Bronchial epithelial cell (primary cell): ENCODE measurements around the gene C19orf25. TPM values are rescaled to one million over a fixed set of nuclear protein-coding genes. Genes with fewer than 3 reads are reported as not detected.
A peak's percentile ranks its signal among the peaks of the same experiment; 100 is the strongest.
"Not testable (repeated sequence)": the region's sequence is repeated elsewhere in the genome, so short reads cannot be mapped to it uniquely, and the experiment has no call there.

Experiments used
- DNase-seq: peaks from one replicate; pipeline ENCODE4 v3.0.0-alpha.2; 2010; ENCODE audit warnings: low read depth
- FAIRE-seq: peaks from 2 replicates; lab custom pipeline; 2011; peaks lifted over from hg19 to GRCh38; lab: Jason Lieb, UNC
- H3K27me3 ChIP-seq: 2 replicates; pipeline ENCODE4 v1.5.1; 2011; ENCODE audit warnings: low read length; ENCODE audit not compliant: control insufficient read depth, insufficient read depth
- H3K36me3 ChIP-seq: 2 replicates; pipeline ENCODE4 v1.5.1; 2011; ENCODE audit warnings: low read length; ENCODE audit not compliant: control insufficient read depth, insufficient read depth
- H3K4me3 ChIP-seq: 2 replicates; pipeline ENCODE4 v1.5.1; 2011; ENCODE audit warnings: mild to moderate bottlenecking, low read depth, low read length, control low read depth
- total RNA-seq: library from RNA; depleted of rRNA; stranded (reverse); fragments of >200 nt; gene quantifications from 2 replicates; pipeline ENCODE4 v1.2.1, GENCODE V29; 2014
- TF ChIP-seq, protein P1 (sequence below): IDR thresholded peaks from 2 replicates; pipeline ENCODE4 v1.5.1; 2011; ENCODE audit warnings: mild to moderate bottlenecking, moderate library complexity, low read length, control low read depth, inconsistent platforms; ENCODE audit not compliant: insufficient read depth, severe bottlenecking

Gene C19orf25
- total RNA-seq, 1 donor from 2014 or later = 24.7 TPM

DNA sequence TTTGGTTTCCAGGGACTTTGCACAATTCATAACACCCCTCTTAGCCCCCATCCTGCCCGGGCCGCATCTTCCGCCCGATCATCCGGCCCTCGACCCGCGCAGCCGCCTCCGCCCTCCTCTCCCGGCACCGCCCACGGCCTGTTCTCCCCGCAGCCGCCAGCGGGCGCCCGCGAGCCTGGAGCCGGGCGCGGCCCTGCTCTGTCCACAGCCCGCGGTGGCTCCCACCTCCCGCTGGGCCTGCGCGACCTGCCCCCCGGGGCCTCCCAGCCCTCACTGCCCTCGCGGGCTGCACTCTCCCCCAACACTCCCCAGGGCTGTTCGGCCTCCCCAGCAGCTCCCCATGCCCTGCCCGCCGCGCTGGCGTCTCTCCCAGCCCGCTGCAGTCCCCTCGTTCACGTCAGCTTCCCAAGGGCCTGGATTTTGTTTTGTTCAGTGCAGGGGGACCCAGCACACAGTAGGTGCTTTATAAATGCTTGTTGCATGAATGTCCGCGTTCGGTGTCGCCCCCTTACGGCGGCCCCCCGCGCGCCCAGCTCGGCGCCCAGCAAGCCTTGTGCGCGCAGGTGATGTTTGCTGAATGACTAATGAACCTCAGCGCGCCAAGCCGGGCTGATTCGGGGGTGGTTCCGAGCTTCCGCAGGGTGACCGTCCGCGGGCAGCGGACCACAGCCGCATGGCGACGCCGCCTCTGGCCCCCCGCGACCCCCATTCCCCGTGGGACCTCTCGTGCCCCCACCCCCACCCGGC, 33.7 kb downstream of the C19orf25 start:
- DNase-seq (peak; percentile 37), FAIRE-seq (no peak)
- Histone ChIP-seq H3K4me3 (no peak overlapping the region), H3K27me3 (peaks cover 28% of the 10 kb centered on the region), H3K36me3 (peaks cover 9% of the 10 kb centered on the region)
- TF ChIP-seq, protein P1, sequence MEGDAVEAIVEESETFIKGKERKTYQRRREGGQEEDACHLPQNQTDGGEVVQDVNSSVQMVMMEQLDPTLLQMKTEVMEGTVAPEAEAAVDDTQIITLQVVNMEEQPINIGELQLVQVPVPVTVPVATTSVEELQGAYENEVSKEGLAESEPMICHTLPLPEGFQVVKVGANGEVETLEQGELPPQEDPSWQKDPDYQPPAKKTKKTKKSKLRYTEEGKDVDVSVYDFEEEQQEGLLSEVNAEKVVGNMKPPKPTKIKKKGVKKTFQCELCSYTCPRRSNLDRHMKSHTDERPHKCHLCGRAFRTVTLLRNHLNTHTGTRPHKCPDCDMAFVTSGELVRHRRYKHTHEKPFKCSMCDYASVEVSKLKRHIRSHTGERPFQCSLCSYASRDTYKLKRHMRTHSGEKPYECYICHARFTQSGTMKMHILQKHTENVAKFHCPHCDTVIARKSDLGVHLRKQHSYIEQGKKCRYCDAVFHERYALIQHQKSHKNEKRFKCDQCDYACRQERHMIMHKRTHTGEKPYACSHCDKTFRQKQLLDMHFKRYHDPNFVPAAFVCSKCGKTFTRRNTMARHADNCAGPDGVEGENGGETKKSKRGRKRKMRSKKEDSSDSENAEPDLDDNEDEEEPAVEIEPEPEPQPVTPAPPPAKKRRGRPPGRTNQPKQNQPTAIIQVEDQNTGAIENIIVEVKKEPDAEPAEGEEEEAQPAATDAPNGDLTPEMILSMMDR = peak; percentile 78

DNA sequence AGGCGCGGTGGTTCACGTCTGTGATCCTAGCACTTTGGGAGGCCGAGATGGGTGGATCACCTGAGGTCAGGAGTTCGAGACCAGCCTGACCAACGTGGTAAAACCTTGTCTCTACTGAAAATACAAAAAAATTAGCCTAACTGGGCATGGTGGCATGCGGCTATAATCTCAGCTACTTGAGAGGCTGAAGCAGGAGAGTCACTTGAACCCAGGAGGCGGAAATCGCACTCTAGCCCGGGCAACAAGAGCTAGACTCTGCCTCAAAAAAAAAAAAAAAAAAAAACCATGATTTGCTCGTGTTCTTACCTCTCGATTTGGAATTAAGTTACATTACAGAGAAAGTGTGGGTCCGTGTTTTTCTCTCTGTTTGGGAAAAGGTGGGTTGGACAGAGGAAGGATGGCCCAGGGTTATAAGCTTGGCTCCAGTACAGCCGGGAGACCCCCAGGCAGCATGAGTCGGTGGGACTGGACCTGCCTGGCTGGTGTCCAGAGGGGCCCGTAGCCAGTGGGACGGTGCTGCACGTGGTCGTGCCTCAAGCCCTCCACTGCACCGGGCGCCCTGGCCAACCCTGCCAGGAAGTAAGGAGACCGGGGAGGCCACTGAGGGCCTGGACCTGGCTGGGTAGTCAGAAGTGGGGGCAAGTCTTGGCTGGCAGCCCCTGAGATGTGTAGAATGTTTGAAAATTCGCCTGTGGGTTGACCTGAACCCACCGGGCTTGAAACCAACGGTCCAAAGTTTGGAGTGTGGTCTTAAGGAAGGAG, 37.2 kb downstream of the C19orf25 start:
- TF ChIP-seq, protein P1 = no peak

DNA sequence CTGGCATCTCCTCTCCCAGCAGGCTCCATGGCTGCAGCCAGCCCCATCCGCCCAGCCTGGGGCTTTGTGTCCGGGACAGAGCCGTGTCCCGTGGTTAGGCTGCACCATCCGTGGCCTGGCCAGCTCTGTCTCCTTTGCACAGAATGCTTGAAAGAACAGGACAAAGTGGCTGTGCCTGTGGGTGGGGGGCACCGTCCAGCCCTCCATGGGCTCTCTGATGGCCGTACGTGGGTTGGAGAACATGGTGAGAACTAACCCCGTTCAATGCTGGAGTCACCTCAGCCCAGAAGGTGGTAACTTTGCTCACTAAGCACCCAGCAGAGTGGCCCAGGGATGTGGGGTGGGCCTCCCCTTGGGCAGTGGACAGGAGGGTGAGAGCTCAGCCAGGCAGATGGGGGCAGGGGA, 38.0 kb downstream of the C19orf25 start:
- Histone ChIP-seq H3K36me3 (peaks cover 16% of the 10 kb centered on the region), H3K4me3 (no peak overlapping the region), H3K27me3 (no peaks in the 10 kb centered on the region)
- TF ChIP-seq, protein P1 = no peak
- no peak for DNase-seq
- no peak for FAIRE-seq

More for the DNA sequence above, 37.2 kb downstream of the C19orf25 start:
- H3K4me3 ChIP-seq = no peak overlapping the region
- peaks cover 16% of the 10 kb centered on the region for H3K36me3 ChIP-seq
- DNase-seq (no peak), FAIRE-seq (no peak)
- peaks cover 7% of the 10 kb centered on the region for H3K27me3 ChIP-seq

DNA sequence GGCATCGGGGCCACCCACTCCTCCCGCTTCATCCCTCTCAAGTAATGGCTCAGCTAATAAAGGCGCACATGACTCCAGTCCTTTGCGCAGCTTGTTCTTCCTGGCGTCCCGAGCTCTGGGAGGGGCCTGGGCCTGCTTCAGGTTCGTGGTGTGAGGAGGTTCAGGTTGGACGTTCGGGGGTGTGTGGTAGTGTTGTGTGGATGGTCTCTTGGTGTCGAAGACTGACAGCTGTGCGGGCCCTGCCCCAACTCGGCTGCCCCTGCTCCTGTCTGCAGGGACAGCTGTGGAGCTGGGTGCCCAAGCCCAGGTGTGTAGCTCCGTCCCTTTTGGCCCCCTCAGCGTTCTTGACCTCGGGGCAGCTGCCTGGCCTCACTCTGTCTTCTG, 38.6 kb downstream of the C19orf25 start:
- TF ChIP-seq, protein P1 = no peak
- FAIRE-seq (no peak), DNase-seq (no peak)
- H3K36me3 ChIP-seq = peaks cover 16% of the 10 kb centered on the region
- H3K27me3 ChIP-seq = no peaks in the 10 kb centered on the region
- no peak overlapping the region for H3K4me3 ChIP-seq

DNA sequence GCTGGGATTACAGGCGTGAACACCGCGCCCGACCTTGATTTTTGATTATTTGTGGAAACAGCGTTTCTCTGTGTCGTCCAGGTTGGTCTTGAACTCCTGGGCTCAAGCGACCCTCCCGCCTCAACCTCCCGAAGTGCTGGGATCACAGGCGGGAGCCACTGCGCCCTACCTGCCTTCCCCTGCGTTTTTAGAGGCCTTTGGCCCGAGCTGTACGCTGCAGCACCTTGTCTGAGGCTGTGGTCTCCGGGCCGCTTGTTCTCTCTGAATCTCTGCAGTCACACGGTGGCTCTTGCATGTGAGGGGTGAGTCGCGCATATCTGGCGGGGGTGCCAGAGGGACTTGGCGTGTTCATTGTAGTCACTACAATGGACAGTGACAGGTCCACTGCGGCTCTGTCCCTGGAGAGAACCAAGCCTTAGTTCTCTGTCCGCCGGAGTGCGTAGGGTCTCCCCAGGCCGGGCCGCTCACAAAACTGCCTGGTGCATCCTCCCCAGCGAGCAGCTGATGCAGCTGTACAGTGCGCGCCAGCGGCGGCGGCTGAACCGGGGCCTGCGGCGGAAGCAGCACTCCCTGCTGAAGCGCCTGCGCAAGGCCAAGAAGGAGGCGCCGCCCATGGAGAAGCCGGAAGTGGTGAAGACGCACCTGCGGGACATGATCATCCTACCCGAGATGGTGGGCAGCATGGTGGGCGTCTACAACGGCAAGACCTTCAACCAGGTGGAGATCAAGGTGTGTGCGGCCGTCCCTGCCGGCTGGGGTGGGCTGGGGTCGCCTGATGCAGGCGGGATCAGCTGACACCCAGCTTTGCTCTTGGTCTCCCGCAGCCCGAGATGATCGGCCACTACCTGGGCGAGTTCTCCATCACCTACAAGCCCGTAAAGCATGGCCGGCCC, 39.2 kb downstream of the C19orf25 start:
- H3K27me3 ChIP-seq, FAIRE-seq, DNase-seq: not testable (repeated sequence)
- Histone ChIP-seq H3K4me3 (peak overlapping the region; percentile 78), H3K36me3 (peaks cover 16% of the 10 kb centered on the region)
